ENCODE results near the gene PDE10A. TPM values are rescaled to one million over a fixed set of nuclear protein-coding genes. Genes with fewer than 3 reads are reported as not detected.
"Not testable (repeated sequence)": the region's sequence is repeated elsewhere in the genome, so short reads cannot be mapped to it uniquely, and the experiment has no call there.

PDE10A gene
- total RNA-seq, 2 experiments from 2014 or later = not detected

- no peaks in the 10 kb centered on the region for H3K27me3 Mint-ChIP-seq
- peaks cover 5% of the 10 kb centered on the region for H3K9me3 Mint-ChIP-seq
- no peak overlapping the region for H3K4me3 Mint-ChIP-seq
- CTCF ChIA-PET = no interaction called here
- POLR2A ChIA-PET = no interaction called here
- H3K36me3 Mint-ChIP-seq (ENCODE audit: low read depth) = no peaks in the 10 kb centered on the region
- DNase-seq = no peak
- no peaks in the 10 kb centered on the region for H3K4me1 Mint-ChIP-seq
- H3K27ac Mint-ChIP-seq = no peak overlapping the region
Observed at GRCh38 chr6:165617528-165617927, 45.5 kb downstream of the PDE10A start.

- CTCF ChIA-PET = no interaction called here
- no peak overlapping the region for H3K4me3 Mint-ChIP-seq
- H3K9me3 Mint-ChIP-seq = peaks cover 5% of the 10 kb centered on the region
- POLR2A ChIA-PET = no interaction called here
- no peaks in the 10 kb centered on the region for H3K36me3 Mint-ChIP-seq (ENCODE audit: low read depth)
- no peaks in the 10 kb centered on the region for H3K4me1 Mint-ChIP-seq
- H3K27me3 Mint-ChIP-seq = no peaks in the 10 kb centered on the region
- no peak overlapping the region for H3K27ac Mint-ChIP-seq
- DNase-seq = no peak
Observed at GRCh38 chr6:165616116-165616515, 46.9 kb downstream of the PDE10A start.

- H3K4me3 Mint-ChIP-seq = no peak overlapping the region
- POLR2A ChIA-PET = no interaction called here
- CTCF ChIA-PET = no interaction called here
- DNase-seq = no peak
- no peaks in the 10 kb centered on the region for H3K36me3 Mint-ChIP-seq (ENCODE audit: low read depth)
- H3K27me3 Mint-ChIP-seq = no peaks in the 10 kb centered on the region
- peaks cover 5% of the 10 kb centered on the region for H3K9me3 Mint-ChIP-seq
- no peak overlapping the region for H3K27ac Mint-ChIP-seq
- H3K4me1 Mint-ChIP-seq = no peaks in the 10 kb centered on the region
Observed at GRCh38 chr6:165615636-165616035, 47.4 kb downstream of the PDE10A start.

- ChIA-PET CTCF (no interaction called here), POLR2A (no interaction called here)
- H3K27me3 Mint-ChIP-seq = no peaks in the 10 kb centered on the region
- H3K9me3 Mint-ChIP-seq = peaks cover 5% of the 10 kb centered on the region
- H3K36me3 Mint-ChIP-seq (ENCODE audit: low read depth) = no peaks in the 10 kb centered on the region
- DNase-seq = no peak
- H3K4me3 Mint-ChIP-seq = no peak overlapping the region
- H3K27ac Mint-ChIP-seq = no peak overlapping the region
- H3K4me1 Mint-ChIP-seq = no peaks in the 10 kb centered on the region
Observed at GRCh38 chr6:165611294-165611693, 51.7 kb downstream of the PDE10A start.

- H3K27me3 Mint-ChIP-seq; H3K36me3 Mint-ChIP-seq (ENCODE audit: low read depth); CTCF ChIA-PET; H3K4me1 Mint-ChIP-seq; POLR2A ChIA-PET; H3K9me3 Mint-ChIP-seq; DNase-seq; H3K27ac Mint-ChIP-seq; H3K4me3 Mint-ChIP-seq: not testable (repeated sequence)
Observed at GRCh38 chr6:165608577-165608976, 54.5 kb downstream of the PDE10A start.

- no peak for DNase-seq
- no peak overlapping the region for H3K4me3 Mint-ChIP-seq
- no peaks in the 10 kb centered on the region for H3K4me1 Mint-ChIP-seq
- H3K9me3 Mint-ChIP-seq = no peaks in the 10 kb centered on the region
- no peaks in the 10 kb centered on the region for H3K27me3 Mint-ChIP-seq
- no peaks in the 10 kb centered on the region for H3K36me3 Mint-ChIP-seq (ENCODE audit: low read depth)
- H3K27ac Mint-ChIP-seq = no peak overlapping the region
- CTCF ChIA-PET = no interaction called here
- POLR2A ChIA-PET = no interaction called here
Observed at GRCh38 chr6:165606740-165607008, 56.4 kb downstream of the PDE10A start.

- DNase-seq = no peak
- Mint-ChIP-seq H3K27me3 (no peaks in the 10 kb centered on the region), H3K27ac (no peak overlapping the region), H3K9me3 (no peaks in the 10 kb centered on the region), H3K4me1 (no peaks in the 10 kb centered on the region), H3K36me3 (ENCODE audit: low read depth) (no peaks in the 10 kb centered on the region), H3K4me3 (no peak overlapping the region)
- ChIA-PET POLR2A (no interaction called here), CTCF (no interaction called here)
Observed at GRCh38 chr6:165605901-165606739, 56.9 kb downstream of the PDE10A start.

- Mint-ChIP-seq H3K27me3 (no peaks in the 10 kb centered on the region), H3K9me3 (peaks cover 4% of the 10 kb centered on the region), H3K36me3 (ENCODE audit: low read depth) (no peaks in the 10 kb centered on the region), H3K27ac (no peak overlapping the region), H3K4me3 (no peak overlapping the region), H3K4me1 (no peaks in the 10 kb centered on the region)
- no peak for DNase-seq
- POLR2A ChIA-PET = no interaction called here
- CTCF ChIA-PET = no interaction called here
Observed at GRCh38 chr6:165605182-165605875, 57.7 kb downstream of the PDE10A start.

GRCh38 chr6:165602291-165602690 is 60.8 kb downstream of the PDE10A start:
- DNase-seq = no peak
- H3K36me3 Mint-ChIP-seq (ENCODE audit: low read depth) = no peaks in the 10 kb centered on the region
- H3K4me3 Mint-ChIP-seq = no peak overlapping the region
- peaks cover 5% of the 10 kb centered on the region for H3K9me3 Mint-ChIP-seq
- no peaks in the 10 kb centered on the region for H3K4me1 Mint-ChIP-seq
- H3K27me3 Mint-ChIP-seq = no peaks in the 10 kb centered on the region
- POLR2A ChIA-PET = no interaction called here
- no peak overlapping the region for H3K27ac Mint-ChIP-seq
- CTCF ChIA-PET = no interaction called here

GRCh38 chr6:165600606-165601005 is 62.4 kb downstream of the PDE10A start:
- no peak overlapping the region for H3K27ac Mint-ChIP-seq
- H3K4me1 Mint-ChIP-seq = no peaks in the 10 kb centered on the region
- no peak overlapping the region for H3K4me3 Mint-ChIP-seq
- ChIA-PET POLR2A (no interaction called here), CTCF (no interaction called here)
- peaks cover 7% of the 10 kb centered on the region for H3K9me3 Mint-ChIP-seq
- DNase-seq = no peak
- no peaks in the 10 kb centered on the region for H3K36me3 Mint-ChIP-seq (ENCODE audit: low read depth)
- no peaks in the 10 kb centered on the region for H3K27me3 Mint-ChIP-seq

- Mint-ChIP-seq H3K36me3 (ENCODE audit: low read depth) (no peaks in the 10 kb centered on the region), H3K27ac (no peak overlapping the region), H3K4me1 (no peaks in the 10 kb centered on the region), H3K9me3 (peaks cover 7% of the 10 kb centered on the region), H3K27me3 (no peaks in the 10 kb centered on the region), H3K4me3 (no peak overlapping the region)
- POLR2A ChIA-PET = no interaction called here
- DNase-seq = no peak
- CTCF ChIA-PET = no interaction called here
Observed at GRCh38 chr6:165599596-165600487, 63.2 kb downstream of the PDE10A start.

GRCh38 chr6:165599121-165599520 is 63.9 kb downstream of the PDE10A start:
- no peaks in the 10 kb centered on the region for H3K27me3 Mint-ChIP-seq
- H3K4me3 Mint-ChIP-seq = no peak overlapping the region
- H3K36me3 Mint-ChIP-seq (ENCODE audit: low read depth) = no peaks in the 10 kb centered on the region
- H3K9me3 Mint-ChIP-seq = peaks cover 7% of the 10 kb centered on the region
- ChIA-PET POLR2A (no interaction called here), CTCF (no interaction called here)
- DNase-seq = no peak
- no peak overlapping the region for H3K27ac Mint-ChIP-seq
- H3K4me1 Mint-ChIP-seq = no peaks in the 10 kb centered on the region

GRCh38 chr6:165597821-165598220 is 65.2 kb downstream of the PDE10A start:
- ChIA-PET CTCF (no interaction called here), POLR2A (no interaction called here)
- Mint-ChIP-seq H3K27me3 (no peaks in the 10 kb centered on the region), H3K4me1 (no peaks in the 10 kb centered on the region), H3K9me3 (peaks cover 7% of the 10 kb centered on the region), H3K4me3 (no peak overlapping the region), H3K27ac (no peak overlapping the region), H3K36me3 (ENCODE audit: low read depth) (no peaks in the 10 kb centered on the region)
- DNase-seq = no peak
